ENCODE measurements around the gene SLC9B1.
"Not testable (repeated sequence)": the region's sequence is repeated elsewhere in the genome, so short reads cannot be mapped to it uniquely, and the experiment has no call there.

The SLC9B1 gene

GRCh38 chr4:102877477-102878106, 141.9 kb downstream of the SLC9B1 start:
- DNase-seq = not testable (repeated sequence)

- DNase-seq = no peak
These were observed 147.7 kb downstream of the SLC9B1 start for GRCh38 chr4:102871772-102872171.

GRCh38 chr4:102869569-102870197, 149.8 kb downstream of the SLC9B1 start:
- peak; percentile 41 for DNase-seq

GRCh38 chr4:102868781-102869568, 150.5 kb downstream of the SLC9B1 start, which contains the start of gene CISD2:
TSS of gene CISD2 (plus strand) at chr4:102868992. CDS start at chr4:102869085, 93 bp downstream.
- peak; percentile 96 for DNase-seq

GRCh38 chr4:102868153-102868780, 151.2 kb downstream of the SLC9B1 start:
- DNase-seq = no peak

- no peak for DNase-seq
These were observed 152.0 kb downstream of the SLC9B1 start for GRCh38 chr4:102867278-102868152.

- not testable (repeated sequence) for DNase-seq
These were observed 154.2 kb downstream of the SLC9B1 start for GRCh38 chr4:102865327-102865726.

GRCh38 chr4:102862747-102863146, 156.8 kb downstream of the SLC9B1 start:
- no peak for DNase-seq

GRCh38 chr4:102862016-102862415, 157.5 kb downstream of the SLC9B1 start:
- no peak for DNase-seq

- no peak for DNase-seq
These were observed 158.7 kb downstream of the SLC9B1 start for GRCh38 chr4:102860611-102861324.

GRCh38 chr4:102858828-102859464, 160.6 kb downstream of the SLC9B1 start:
- no peak for DNase-seq

Data from NCI-H1092 treated with DMSO at 0.1 percent for 48 hours (cell line).